HEK293 (cell line): ENCODE results near the gene PDK2.

Source experiments
- BCL11A ChIP-seq: fragments of 450-650 bp; formaldehyde crosslinking; IDR thresholded peaks from 2 replicates; pipeline ENCODE4 v1.5.1; 2016; ENCODE audit warnings: low read depth, missing biosample characterization, missing genetic modification characterization
- CTCF ChIP-seq: fragments of 450-650 bp; formaldehyde crosslinking; IDR thresholded peaks from 2 replicates; pipeline ENCODE4 v1.5.1; 2016; ENCODE audit warnings: missing biosample characterization, missing genetic modification characterization
- KLF16 ChIP-seq: fragments of 450-650 bp; formaldehyde crosslinking; IDR thresholded peaks from 2 replicates; pipeline ENCODE4 v1.5.1; 2017; ENCODE audit warnings: missing biosample characterization, missing genetic modification characterization
- ZNF266 ChIP-seq: fragments of 450-650 bp; formaldehyde crosslinking; IDR thresholded peaks from 2 replicates; pipeline ENCODE4 v1.5.1; 2016; ENCODE audit warnings: missing biosample characterization, missing genetic modification characterization, low read depth
- ZNF311 ChIP-seq: fragments of 450-650 bp; formaldehyde crosslinking; IDR thresholded peaks from 2 replicates; pipeline ENCODE4 v1.5.1; 2017; ENCODE audit warnings: missing biosample characterization, missing genetic modification characterization, borderline replicate concordance
- ZNF48 ChIP-seq: fragments of 450-650 bp; formaldehyde crosslinking; IDR thresholded peaks from 2 replicates; pipeline ENCODE4 v1.5.1; 2016; ENCODE audit warnings: missing biosample characterization, missing genetic modification characterization
- ZNF561 ChIP-seq: fragments of 450-650 bp; IDR thresholded peaks from 2 replicates; pipeline ENCODE4 v1.5.1; 2018; ENCODE audit warnings: missing biosample characterization, missing genetic modification characterization, borderline replicate concordance
- ZNF571 ChIP-seq: fragments of 450-650 bp; formaldehyde crosslinking; IDR thresholded peaks from 2 replicates; pipeline ENCODE4 v1.5.0; 2017; ENCODE audit warnings: missing biosample characterization, missing genetic modification characterization
- ZNF639 ChIP-seq: fragments of 450-650 bp; formaldehyde crosslinking; IDR thresholded peaks from 2 replicates; pipeline ENCODE4 v1.5.1; 2016; ENCODE audit warnings: missing biosample characterization, missing genetic modification characterization

- TF ChIP-seq ZNF571 (tag by site-specific recombination), result no peak
- TF ChIP-seq ZNF48 (tag by site-specific recombination), result no peak
- no peak for TF ChIP-seq ZNF266 (tag by site-specific recombination)
- TF ChIP-seq BCL11A (tag by site-specific recombination), result no peak
- no peak for TF ChIP-seq ZNF311 (tag by site-specific recombination)
- no peak for TF ChIP-seq CTCF (tag by site-specific recombination)
- no peak for TF ChIP-seq ZNF561 (tag by site-specific recombination)
- TF ChIP-seq KLF16 (tag by site-specific recombination), result no peak
- no peak for TF ChIP-seq ZNF639
Measured at GRCh38 chr17:50059256-50059655, 35.9 kb upstream of the PDK2 start.
